ENCODE results near the gene SOBP. TPM values are rescaled to one million over a fixed set of nuclear protein-coding genes. Genes with fewer than 3 reads are reported as not detected.

SOBP gene
- total RNA-seq, 1 experiment from 2014 or later: 0.22 TPM

- no TSS peak for BruUV-seq (replicated peaks)
- no peak overlapping the region for H3K4me3 ChIP-seq
- no peak for DNase-seq
- no peaks in the 10 kb centered on the region for H3K4me1 ChIP-seq (replicated peaks; ENCODE audit: insufficient read depth)
- no peaks in the 10 kb centered on the region for H3K9me2 ChIP-seq (ENCODE audit: insufficient read depth)
- no peak overlapping the region for H2AFZ ChIP-seq
- no peak overlapping the region for H3K27ac ChIP-seq
- ChIA-PET CTCF (no interaction called here), POLR2A (ENCODE audit: unreplicated experiment) (no interaction called here)
- no peaks in the 10 kb centered on the region for H3K79me2 ChIP-seq (ENCODE audit: low read depth)
- H3K27me3 ChIP-seq (ENCODE audit: insufficient read depth, low read depth): no peaks in the 10 kb centered on the region
- H3F3A ChIP-seq (ENCODE audit: insufficient read depth, low read depth): no peaks in the 10 kb centered on the region
- no peaks in the 10 kb centered on the region for H3K36me3 ChIP-seq (ENCODE audit: low read depth)
- no peaks in the 10 kb centered on the region; the same call in 1 of the 2 replicates for H4K20me1 ChIP-seq (ENCODE audit: insufficient read depth)
- intact Hi-C loops (cut with micrococcal nuclease; ENCODE audit: unreplicated experiment): no loop called here
- no peak for TF ChIP-seq CTCF (conservative IDR thresholded peaks at IDR 0.05)
- no peak for TF ChIP-seq EZH2 (IDR thresholded peaks at IDR 0.05; ENCODE audit: low read depth)
- H3K4me2 ChIP-seq: no peak overlapping the region
- no peaks in the 10 kb centered on the region for H3K9me3 ChIP-seq (ENCODE audit: insufficient read depth, low read depth)
These were observed 192.8 kb downstream of the SOBP start for GRCh38 chr6:107682721-107683120.

- Histone ChIP-seq H3K27me3 (ENCODE audit: insufficient read depth, low read depth) (no peaks in the 10 kb centered on the region), H3K9me2 (ENCODE audit: insufficient read depth) (no peaks in the 10 kb centered on the region), H3K9me3 (ENCODE audit: insufficient read depth, low read depth) (no peaks in the 10 kb centered on the region), H3K79me2 (ENCODE audit: low read depth) (no peaks in the 10 kb centered on the region), H3K36me3 (ENCODE audit: low read depth) (no peaks in the 10 kb centered on the region), H3K4me3 (no peak overlapping the region), H3K4me2 (no peak overlapping the region), H4K20me1 (ENCODE audit: insufficient read depth) (no peaks in the 10 kb centered on the region; the same call in 1 of the 2 replicates), H3K27ac (no peak overlapping the region), H2AFZ (no peak overlapping the region), H3F3A (ENCODE audit: insufficient read depth, low read depth) (no peaks in the 10 kb centered on the region), H3K4me1 (replicated peaks; ENCODE audit: insufficient read depth) (no peaks in the 10 kb centered on the region)
- intact Hi-C loops (cut with micrococcal nuclease; ENCODE audit: unreplicated experiment): no loop called here
- no peak for TF ChIP-seq CTCF (conservative IDR thresholded peaks at IDR 0.05)
- TF ChIP-seq EZH2 (IDR thresholded peaks at IDR 0.05; ENCODE audit: low read depth): no peak
- POLR2A ChIA-PET (ENCODE audit: unreplicated experiment): no interaction called here
- DNase-seq: no peak
- BruUV-seq (replicated peaks): no TSS peak
- CTCF ChIA-PET: no interaction called here
These were observed 193.3 kb downstream of the SOBP start for GRCh38 chr6:107683183-107683582.

GRCh38 chr6:107684996-107685395 lies 195.1 kb downstream of the SOBP start:
- Histone ChIP-seq H3K4me2 (no peak overlapping the region), H3K9me3 (ENCODE audit: insufficient read depth, low read depth) (no peaks in the 10 kb centered on the region), H3K4me3 (no peak overlapping the region), H3F3A (ENCODE audit: insufficient read depth, low read depth) (no peaks in the 10 kb centered on the region), H3K36me3 (ENCODE audit: low read depth) (no peaks in the 10 kb centered on the region), H2AFZ (no peak overlapping the region), H3K79me2 (ENCODE audit: low read depth) (no peaks in the 10 kb centered on the region), H4K20me1 (ENCODE audit: insufficient read depth) (no peaks in the 10 kb centered on the region; the same call in 1 of the 2 replicates), H3K27ac (no peak overlapping the region), H3K4me1 (replicated peaks; ENCODE audit: insufficient read depth) (no peaks in the 10 kb centered on the region), H3K27me3 (ENCODE audit: insufficient read depth, low read depth) (no peaks in the 10 kb centered on the region), H3K9me2 (ENCODE audit: insufficient read depth) (no peaks in the 10 kb centered on the region)
- no peak for TF ChIP-seq CTCF (conservative IDR thresholded peaks at IDR 0.05)
- TF ChIP-seq EZH2 (IDR thresholded peaks at IDR 0.05; ENCODE audit: low read depth): no peak
- no TSS peak for BruUV-seq (replicated peaks)
- CTCF ChIA-PET: no interaction called here
- POLR2A ChIA-PET (ENCODE audit: unreplicated experiment): no interaction called here
- intact Hi-C loops (cut with micrococcal nuclease; ENCODE audit: unreplicated experiment): no loop called here
- DNase-seq: no peak

Measured in PC-9 (cell line).